GM18519 (cell line): ENCODE results near the gene IGSF21.

Experiments used
- ATAC-seq: cut with Tn5 transposase; IDR thresholded peaks from one replicate; pipeline ENCODE4 v1.9.1; 2021; ENCODE audit warnings: mild to moderate bottlenecking, moderate library complexity; ENCODE audit not compliant: unreplicated experiment, low FRiP score

Gene IGSF21

DNA sequence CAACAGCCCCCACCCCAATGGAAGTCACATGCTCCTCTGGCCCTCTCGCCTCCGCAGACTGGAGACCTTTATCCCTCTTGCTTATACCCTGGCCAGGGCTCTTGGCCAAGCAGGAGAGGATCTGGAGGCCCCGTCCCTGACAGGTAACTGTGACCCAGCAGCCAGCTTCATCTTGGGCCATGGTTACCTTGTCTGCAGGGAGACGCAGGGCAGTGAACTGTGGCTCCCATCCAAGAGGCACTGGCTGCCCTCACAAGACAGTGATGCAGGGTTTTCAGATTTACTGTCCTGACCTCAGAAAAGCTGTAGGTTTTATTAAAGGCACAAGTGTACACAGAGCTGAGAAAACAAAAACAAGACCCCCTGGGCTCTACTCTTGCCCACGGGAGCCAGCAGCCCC, 276.5 kb downstream of the IGSF21 start:
- ATAC-seq: no peak

DNA sequence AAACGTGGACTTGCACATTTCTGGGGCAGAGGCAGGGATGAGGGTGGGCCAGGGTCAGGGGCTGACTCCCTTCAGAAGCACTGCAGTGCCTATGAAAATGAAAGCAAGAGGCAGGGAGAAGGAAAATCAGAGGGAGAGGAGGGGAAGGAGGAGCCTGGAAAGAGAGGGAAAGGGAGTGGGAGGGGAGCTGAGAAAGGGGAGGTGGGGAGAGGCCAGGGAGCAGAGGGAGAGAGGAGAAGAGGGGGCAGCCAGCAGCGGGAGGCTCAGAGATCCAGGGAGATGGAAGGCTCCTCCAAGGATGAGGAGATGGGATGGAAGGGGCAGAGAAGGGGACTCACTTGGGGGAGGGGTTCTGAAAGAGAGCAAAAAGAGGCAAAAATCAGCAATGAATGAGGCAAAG, 276.9 kb downstream of the IGSF21 start:
- no peak for ATAC-seq

DNA sequence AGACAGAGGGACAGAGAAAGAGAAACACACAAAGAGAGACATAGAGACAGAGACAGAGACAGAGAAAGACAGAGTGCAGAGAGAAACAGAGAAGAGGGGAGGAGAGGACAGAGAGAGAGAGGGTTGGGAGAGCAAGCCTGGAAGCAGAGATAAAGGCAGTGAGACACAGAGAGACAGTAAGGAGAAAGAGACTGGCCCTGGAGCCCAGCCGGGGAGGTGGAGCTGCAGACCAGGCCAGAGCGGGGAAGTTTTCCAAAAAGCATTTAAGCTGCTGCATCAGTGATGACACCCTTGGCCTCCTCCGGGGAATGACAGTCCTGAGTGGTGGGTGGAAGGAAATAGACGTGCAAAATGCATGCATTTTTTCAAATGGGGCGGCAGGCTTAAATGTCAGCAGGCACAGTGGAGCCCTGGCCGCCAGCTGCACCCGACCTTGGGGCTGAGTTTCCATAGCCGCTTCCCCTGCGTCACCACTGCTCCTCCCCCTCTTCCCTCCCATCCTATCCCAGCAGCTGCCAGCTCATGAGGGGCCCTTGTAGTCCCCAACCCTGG, 277.7 kb downstream of the IGSF21 start:
- no peak for ATAC-seq

DNA sequence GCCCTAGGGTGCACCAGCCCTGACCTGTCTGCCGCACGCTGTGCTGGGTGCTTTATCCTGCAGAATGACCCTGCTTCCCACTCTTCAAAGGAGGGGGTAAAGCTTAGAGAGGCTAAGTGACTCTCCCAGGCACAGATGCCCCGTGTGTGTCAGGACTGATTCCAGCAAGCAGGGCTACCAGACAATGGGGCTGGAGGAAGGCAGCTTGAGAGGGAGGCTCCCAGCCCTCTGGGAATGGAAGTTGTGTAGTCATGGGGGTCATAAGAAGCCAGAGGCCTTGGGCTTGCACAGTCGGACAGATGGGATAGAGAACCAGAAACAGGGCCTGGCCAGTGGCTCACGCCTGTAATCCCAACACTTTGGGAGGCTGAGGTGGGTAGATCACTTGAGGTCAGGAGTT, 279.0 kb downstream of the IGSF21 start:
- no peak for ATAC-seq

DNA sequence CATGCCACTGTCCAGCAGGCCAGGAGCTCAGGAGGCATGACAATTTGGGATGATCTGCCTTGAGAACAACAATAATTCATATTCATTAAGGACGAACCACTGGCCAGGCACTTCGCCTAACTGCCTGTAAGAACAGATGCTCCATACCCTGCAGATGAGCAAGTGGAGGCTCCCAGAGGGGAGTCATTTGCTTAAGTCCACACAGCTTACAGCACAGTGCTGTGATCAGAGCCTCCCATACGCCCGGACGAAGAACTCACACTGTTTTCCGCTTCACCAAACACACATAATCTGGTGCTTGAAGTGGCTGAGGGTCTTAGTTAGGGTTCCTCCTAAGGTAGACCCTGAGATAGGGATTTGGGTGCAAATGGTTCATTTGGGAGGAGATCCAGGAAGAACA, 279.7 kb downstream of the IGSF21 start:
- no peak for ATAC-seq

DNA sequence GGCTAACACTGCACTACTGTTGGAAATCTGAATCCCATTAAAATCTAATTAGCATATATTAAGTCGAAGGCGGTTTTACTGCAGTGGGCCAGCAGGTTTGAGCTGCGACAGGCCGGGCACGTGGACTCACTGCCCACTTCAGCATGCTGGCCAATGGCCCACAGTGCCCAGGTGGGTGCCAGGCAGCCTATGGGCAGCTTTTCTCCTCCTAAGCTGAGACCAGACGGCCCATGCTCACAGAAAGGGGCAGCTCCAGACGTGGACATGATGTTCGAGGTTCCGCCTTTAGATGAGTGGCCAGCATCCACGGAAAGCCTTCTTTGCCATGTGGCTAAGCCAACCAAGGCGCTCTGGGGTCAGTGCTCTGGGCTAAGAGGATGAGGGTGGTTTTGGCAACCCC, 283.4 kb downstream of the IGSF21 start:
- ATAC-seq: no peak

DNA sequence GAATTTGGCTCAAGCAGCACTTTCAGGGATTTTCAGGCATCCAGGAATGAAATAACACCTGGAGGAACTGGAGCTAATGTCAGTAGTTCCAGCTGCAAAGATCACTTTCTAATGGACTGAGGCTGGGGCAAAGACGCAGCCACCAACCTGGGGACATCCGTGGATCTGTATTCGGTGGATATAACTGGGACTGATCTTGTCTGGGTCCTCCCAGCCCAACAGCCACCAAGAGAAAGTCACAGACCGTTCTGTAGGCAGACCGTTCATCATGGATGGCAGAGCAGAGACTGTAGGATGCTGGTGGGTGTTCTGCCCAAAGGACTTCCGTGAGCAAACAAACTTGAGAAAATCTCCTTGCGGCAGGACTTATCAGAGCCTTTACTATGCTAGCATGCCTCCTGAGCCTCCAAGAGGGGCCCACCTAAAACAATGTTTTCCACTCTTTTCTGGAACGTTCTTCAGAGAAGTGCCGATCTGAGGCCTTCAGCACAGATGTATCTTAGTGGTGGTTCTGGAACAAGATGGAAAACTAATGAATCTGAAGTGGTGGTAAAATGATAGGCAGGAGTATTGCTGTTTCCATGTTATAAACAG, 287.1 kb downstream of the IGSF21 start:
- no peak for ATAC-seq

DNA sequence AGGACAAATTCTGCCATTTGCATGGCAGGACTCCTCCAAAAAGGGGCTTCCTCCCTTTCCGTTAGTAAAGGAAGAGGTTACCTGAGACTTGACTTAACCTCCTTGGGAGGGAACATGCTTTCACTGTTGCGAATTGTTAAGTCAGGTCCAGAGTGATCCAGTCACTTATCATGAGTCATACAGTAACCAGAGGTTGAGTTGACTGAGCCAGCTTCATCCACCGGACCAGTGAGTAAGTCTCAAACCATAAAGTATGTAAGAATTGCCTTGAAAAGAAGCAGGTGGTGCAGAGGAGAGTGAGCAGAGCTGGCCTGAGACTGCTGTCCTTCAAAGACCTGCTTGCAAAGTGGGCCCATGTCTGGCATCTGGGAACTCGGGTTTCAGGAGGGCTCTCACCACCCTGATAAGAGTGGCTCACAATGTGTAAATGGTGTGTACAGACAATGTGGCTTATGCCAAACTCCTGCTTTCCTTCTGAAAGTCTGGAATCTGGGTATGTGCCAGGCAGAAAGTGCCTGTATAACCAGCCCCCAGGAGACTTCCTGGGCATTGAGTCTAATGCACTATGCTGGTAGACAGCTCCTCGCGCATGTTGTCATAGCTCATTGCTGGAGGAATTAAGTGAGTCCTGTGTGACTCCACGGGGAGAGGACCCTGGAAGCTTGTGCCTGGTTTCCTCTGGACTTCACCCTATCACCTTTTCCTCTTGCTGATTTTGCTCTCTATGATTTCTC, 288.8 kb downstream of the IGSF21 start:
- ATAC-seq: no peak

DNA sequence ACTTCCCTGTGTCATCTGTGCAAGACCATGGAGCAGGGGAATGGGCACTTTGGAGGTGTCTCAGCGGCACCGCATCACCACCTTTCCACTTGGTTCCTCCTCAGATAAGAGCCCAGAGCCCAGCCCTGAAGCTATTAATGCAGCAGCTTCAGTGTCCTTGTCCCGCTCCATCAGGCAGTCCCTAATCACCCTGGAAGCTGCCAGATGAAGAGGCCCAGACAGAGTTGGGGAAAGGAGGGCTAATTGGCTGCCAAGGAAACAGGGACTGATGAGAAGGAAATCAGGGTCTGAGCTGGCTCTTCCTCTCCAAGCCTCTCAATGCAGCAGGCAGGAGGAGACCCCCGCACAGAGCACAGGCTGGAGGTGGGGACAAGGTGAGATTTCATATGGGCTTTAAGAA, 290.0 kb downstream of the IGSF21 start:
- no peak for ATAC-seq

DNA sequence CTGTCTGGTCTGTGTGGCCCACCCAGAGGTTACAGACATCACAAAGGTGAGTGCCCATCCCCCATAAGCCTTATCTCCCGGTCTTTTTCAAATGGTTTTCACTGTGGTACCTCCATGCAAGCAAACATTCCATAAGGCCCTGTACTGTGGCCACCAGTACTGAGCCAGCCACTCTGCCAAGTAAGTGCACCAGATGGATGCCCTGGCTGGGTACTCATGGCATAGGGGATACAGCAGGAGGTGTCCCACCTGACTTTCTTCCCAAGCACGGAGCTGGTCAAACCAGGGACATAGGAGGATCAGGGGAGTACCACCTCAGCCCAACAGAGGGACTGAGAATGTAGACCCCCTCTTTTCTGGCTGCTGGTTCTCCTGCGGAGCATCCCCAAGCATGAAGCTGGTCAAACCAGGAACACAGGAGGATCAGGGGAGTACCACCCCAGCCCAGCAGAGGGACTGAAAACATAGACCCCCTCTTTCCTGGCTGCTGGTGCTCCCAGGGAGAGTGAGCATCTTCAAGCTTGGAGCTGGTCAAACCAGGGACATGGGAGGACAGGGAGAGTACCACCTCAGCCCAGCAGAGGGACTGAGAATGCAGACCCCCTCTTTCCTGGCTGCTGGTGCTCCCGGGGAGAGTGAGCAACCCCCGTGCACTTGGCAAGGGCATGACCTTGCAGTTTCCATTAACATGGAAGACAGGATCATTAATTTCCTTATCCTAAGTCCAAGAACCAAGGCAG, 291.4 kb downstream of the IGSF21 start:
- ATAC-seq: no peak

DNA sequence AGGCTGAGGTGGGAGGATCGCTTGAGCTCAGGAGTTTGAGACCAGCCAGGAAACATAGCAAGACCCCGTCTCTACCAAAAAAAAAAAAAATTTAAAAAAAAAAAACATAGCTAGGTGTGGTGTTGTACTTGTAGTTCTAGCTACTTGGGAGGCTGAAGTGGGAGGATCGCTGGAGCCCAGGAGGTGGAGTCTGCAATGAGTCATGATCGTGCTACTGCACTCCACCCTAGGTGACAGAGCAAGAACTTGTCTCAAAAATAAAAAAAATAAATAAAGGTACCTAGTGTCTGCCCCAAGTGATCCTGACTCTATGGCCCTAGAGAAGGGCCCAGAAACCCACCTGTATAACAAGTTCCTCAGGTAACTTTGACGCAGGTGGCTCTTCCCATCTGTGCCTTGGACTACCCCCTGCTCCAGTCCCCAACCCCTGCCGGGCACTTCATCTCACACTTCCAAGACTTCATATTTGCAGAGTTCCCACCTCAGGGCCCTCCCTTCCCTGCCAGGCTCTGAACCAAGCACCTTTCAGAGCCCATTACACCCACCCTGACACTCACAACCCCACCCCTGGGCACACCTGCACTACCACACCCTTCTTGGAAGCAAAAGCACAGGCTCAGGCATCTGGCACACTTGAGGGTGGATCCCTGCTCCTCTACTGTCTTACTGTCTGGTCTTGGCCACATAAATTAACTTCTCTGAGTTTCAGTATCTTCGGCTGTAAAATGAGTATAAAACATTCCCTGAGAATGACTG, 292.9 kb downstream of the IGSF21 start:
- ATAC-seq: no peak

DNA sequence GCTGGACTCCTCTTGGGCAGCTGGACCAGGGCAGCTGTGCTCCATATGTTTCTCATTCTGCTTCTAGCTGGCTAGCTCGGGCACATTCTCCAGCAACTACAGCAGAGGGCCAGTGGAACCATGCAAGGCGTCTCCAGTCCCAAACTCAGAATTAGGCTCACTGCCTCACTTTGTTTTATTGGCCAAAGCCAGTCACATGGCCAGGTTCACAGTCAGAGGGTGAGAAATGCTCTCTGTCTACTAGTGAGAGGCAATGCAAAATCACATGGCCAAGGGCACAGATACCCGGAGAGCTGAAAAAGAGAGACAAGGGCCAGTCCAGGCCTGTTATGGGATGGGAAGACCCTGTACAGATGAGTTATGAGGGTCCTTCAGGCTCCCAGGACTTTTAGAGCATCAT, 294.3 kb downstream of the IGSF21 start:
- ATAC-seq: no peak

DNA sequence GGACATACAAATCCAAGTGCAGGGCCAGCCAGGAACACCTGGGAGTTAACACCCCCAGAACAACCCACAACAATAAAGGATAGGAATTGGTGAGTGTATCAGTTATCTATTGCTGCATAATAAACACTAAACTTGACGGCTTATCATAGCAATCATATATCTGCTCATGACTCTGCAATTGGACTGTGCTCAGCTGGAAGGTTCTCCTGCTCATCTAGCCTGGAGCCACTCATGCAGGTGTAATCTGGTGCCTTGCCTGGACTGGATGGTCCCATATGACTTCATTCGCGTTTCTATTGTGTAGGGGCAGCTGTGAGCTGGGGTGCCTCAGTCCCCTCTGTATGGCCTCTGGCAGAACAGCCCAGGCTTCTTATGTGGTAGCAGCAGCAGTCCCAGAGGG, 296.9 kb downstream of the IGSF21 start:
- ATAC-seq: no peak

DNA sequence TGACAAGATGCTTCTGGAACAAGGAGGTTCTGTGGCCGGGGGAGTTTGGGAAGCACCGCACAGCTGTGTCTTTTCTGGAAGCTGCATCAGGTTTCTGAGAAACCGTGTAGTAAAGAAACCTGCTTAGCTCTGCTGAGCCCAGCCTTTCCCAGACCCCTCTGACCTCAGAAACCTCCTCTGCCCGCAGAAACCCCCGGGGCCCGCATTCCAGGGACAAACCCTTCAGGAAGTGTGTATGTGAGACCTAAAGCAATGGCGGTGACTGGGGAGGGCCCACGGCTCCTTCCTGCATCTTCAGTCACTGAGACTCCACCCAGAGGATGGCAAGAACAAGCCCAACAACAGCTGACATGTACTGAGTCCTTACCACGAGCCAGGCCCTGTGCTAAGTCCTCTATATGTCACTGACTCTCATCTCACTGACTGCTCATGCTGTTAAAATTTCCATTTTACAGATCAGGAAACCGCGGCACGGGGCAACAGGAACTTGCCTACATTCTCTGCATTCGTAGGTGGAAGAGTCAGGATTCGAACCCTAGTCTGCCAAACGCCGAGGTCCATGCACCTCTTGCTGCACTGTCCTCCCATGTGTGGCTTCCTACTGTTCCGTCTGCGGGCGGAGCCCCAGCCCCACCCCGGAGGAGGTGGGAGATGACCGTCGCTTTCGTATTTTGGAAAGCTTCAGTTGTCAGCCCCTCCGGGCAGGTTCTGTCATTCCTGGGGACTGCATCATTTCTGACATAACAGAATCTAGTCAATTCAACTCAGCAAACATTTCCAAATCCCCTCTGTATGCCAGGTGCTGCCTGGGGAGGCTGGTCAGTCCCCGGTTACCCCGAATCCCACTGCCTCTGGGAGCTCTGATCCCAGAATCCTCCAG, 299.8 kb downstream of the IGSF21 start:
- no peak for ATAC-seq

DNA sequence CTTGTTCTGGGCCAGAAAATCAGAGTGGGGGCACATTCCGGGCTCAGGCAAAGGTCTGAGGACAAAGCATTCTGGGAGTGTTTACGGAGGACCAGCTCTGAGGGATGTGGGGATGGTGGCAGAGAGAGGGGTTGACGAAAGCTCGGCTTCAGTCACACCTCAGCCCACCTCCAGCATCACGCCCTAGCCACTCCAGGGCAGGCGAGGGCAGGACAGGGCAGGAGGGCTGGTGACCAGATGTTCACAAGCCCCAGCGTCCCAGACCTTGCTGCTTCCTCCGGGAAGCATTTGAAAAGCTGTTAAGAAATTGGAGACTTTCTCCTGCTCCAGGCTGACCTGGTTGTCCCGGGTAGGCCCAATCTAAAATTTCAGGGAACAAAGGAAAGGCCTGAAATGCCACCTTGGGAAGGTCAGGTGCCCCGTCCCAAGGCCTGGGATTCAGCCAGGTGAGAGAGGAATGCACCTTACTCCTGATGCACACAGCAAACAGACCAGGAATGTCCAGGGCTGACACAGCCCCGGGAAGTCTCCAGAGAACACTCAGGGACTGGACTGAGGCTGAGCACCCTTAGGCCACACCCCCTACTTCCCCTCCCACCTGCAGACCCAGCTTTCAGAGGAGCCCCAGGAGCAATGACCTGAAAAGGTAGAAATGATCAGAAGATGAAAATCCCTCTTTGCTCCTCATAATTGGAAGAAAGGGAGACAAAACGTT, 301.2 kb downstream of the IGSF21 start:
- ATAC-seq: no peak

DNA sequence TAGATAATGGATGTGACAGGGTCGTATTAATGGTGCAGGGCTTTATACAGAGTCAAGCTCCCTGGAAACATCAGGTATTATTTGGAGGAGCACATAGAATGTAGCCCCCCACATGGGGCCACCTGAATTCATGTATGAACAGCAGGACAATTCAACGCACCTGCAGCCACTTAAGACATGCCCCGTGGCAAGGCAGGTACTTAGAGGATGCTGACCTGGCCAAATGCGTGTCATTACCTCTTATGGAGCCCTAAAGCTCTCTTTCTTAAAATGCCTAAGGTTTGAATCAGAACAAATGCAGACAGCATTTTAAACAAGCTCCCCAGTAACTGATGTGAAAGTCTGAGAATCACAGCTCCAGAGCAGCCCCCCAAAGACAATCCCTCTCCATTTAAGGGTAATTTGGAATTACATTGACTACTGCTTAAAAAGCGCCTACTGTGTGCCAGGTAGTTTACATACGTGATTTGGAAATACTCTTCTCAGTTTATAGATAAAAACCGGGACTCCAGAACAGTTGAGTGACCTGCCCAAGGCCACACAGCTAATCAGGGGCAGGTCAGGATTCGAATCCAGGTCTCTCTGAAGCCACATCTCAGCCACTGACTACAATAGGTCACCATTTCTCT, 302.1 kb downstream of the IGSF21 start:
- no peak for ATAC-seq

DNA sequence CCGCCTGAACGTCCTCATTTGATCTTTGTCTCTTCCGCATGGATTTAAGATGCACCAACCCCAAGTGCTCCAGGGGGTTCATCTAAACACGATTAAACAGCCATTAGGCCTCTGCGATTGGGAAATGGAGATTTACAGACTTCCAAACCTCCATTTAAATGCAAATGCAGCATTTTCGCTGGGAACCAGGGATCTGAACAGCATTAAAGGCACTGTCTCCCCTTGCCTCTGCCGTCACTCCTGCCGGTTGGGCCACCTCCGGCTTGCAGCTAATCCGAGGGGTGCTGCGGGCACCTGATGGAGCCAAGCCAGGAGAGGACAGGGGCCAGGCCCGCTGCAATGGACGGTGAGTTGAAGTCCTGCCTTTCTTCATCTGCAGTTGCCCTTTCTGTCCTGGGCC, 302.8 kb downstream of the IGSF21 start:
- ATAC-seq: no peak

DNA sequence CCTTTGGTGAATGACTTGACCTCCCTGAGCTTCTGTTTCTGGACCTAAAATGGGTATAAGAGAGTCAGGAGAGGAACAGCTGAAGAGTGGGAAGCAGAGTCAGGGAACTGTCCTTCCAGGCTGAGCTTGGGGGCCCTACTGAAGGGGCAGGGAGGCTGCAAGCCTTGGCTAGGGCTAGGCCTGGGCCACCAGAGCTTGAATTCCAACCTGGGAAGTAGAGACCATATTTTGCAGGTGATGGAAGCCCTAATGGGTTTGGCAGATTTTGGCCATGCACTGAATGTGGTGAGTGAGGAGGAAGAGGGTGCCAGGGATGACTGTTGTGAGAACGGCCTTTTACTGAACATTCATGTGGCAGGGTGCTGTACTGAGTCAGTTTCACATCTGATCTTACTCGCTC, 303.7 kb downstream of the IGSF21 start:
- ATAC-seq: no peak
